GM21576 (cell line): ENCODE measurements around the gene CHAF1A.

Experiments used
- ATAC-seq: cut with Tn5 transposase; IDR thresholded peaks from one replicate; pipeline ENCODE4 v1.9.1; 2021; ENCODE audit warnings: mild to moderate bottlenecking, moderate library complexity; ENCODE audit not compliant: unreplicated experiment

CHAF1A gene

GRCh38 chr19:4452230-4452990 lies 50.0 kb downstream of the CHAF1A start:
- ATAC-seq: no peak

- no peak for ATAC-seq
Observed at GRCh38 chr19:4453232-4454179, 51.1 kb downstream of the CHAF1A start.

GRCh38 chr19:4454747-4455718 lies 52.6 kb downstream of the CHAF1A start:
- no peak for ATAC-seq

- no peak for ATAC-seq
Observed at GRCh38 chr19:4455719-4456475, 53.5 kb downstream of the CHAF1A start.

- ATAC-seq: no peak
Observed at GRCh38 chr19:4456476-4456842, 54.0 kb downstream of the CHAF1A start.

GRCh38 chr19:4456843-4457653 lies 54.6 kb downstream of the CHAF1A start:
- peak; percentile 3 for ATAC-seq

- ATAC-seq: peak; percentile 88
Observed at GRCh38 chr19:4457654-4458395, 55.4 kb downstream of the CHAF1A start, which contains the start of gene UBXN6. UBXN6 (minus strand) TSS chr19:4457794; CDS start chr19:4457697, 97 bp downstream.

- ATAC-seq: no peak
Observed at GRCh38 chr19:4464815-4465581, 62.6 kb downstream of the CHAF1A start.

GRCh38 chr19:4467835-4468234 lies 65.4 kb downstream of the CHAF1A start:
- no peak for ATAC-seq

GRCh38 chr19:4471403-4472173 lies 69.1 kb downstream of the CHAF1A start:
- peak; percentile 85 for ATAC-seq

GRCh38 chr19:4472174-4472974 lies 69.9 kb downstream of the CHAF1A start, which contains the start of gene HDGFL2:
HDGFL2 (plus strand) TSS chr19:4472297; CDS start chr19:4472351, 54 bp downstream.
- ATAC-seq: no peak

- no peak for ATAC-seq
Observed at GRCh38 chr19:4473011-4473762, 70.7 kb downstream of the CHAF1A start.

GRCh38 chr19:4473763-4474513 lies 71.5 kb downstream of the CHAF1A start:
- ATAC-seq: no peak

GRCh38 chr19:4474514-4475022 lies 72.1 kb downstream of the CHAF1A start:
- no peak for ATAC-seq
